Fibroblast of upper back skin (primary cell): Measurements from ENCODE around the gene AANAT.
A peak's percentile ranks its signal among the peaks of the same experiment; 100 is the strongest.

ENCODE experiments used
- DNase-seq: peaks from one replicate; pipeline ENCODE4 v3.0.0-alpha.2; 2013

AANAT gene

DNA sequence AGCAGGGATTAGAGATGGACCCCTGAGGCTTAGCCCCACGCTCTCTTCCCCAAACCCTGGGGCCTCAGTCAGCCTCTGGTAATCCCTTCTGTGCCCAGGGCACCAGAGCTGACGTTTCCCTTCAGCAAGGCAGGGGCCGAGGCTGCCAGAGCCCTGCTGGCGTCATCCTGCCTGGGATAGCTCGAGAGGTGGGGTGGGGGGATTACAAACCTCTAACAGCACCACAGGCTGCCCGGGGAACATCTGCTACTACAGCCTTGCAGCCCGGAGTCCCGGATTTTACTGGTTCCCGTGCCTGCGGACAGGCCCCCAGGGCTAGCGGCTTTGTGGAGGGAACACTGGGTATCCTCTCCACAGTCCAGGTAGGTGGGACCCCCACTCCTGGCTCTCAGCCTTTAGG lies at the start of gene AANAT:
AANAT (plus strand) TSS at position 238 of the 400 bp plus-strand sequence. CDS start 1,144 bp downstream, outside the sequence.
- no peak for DNase-seq

DNA sequence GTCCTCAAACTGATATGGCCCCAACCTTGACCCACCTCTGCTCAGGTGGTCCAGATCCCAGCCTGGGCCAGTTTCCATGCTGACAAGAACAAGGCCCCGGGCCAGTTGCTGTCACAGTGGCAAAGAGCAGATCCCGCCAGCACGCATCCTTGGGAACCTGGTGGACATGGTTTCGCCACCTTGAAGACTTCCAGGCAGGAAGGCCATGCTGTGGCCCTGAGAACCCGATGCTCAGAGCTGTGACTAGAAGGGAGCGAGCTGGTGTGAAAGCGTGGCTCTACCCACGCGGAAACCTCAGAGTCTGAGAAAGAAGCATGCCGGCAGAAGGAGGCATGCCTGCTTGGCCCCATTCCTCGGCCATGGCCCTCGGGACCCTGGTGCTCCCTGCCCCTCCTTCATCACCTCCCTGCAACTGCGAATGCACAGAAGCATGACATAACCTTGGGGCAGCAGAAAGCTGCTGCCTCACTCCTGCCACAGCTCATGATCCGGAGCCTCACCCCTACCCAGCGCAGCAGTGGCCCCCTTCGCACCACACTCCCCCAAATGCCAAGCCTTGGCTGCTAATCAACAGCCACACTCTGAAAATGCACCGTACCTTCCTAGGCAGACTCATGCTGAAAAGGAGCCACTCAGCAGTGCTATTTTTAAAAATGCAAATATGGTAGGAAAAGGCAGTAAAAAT lies 47.7 kb upstream of the AANAT start:
- no peak for DNase-seq

DNA sequence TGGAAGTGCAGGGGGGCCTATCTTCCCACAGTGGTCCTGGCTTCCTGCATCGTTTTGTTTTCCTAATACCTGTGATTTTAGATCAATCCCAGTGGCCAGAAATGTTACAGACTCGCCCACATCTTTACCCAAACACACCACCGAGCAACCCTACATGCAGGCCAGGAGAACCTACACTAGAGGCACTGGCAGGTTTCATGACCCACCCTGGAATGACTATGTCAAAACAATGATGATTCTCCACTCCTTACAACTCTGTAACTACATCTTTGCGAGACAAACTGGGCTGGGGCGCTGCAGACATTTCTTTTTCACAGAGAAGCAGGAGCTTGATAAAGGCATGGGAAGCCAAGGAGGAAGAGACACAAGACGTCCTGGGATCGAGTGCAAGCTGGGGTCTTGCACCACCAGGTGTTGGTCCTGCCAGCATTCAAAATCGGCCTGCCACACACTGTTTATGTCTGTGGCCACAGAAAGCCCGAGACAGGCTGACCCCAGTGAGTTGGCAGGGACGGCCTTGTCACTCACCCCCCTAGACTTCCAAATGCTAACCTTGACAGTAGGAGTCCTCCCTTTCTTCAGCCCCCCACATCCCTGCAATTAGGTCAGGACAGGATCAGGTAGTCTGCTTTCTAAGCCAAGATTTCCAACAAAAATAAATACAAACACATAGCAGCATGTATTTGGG lies 46.9 kb upstream of the AANAT start:
- no peak for DNase-seq

DNA sequence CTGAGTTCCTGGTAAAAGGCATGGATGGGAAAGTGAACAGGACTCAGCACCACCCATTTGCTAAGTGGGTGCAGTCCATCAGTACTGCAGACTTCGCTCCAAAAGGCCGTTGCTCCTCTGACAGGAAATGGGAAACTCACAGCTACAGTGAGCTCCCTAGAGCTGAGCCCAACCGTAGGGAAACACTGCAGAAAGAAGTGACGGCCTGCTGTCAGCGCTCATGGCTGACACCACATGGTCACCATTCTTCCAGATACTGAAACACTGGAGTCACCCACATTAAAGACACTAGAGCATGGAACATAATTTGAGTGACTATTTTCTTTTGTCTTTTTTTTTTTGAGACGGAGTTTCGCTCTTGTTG lies 46.4 kb upstream of the AANAT start:
- peak; percentile 39 for DNase-seq

GRCh38 chr17:76422406-76422805 lies 45.0 kb upstream of the AANAT start:
- DNase-seq: no peak

GRCh38 chr17:76422860-76423259 lies 44.5 kb upstream of the AANAT start:
- DNase-seq: no peak

DNA sequence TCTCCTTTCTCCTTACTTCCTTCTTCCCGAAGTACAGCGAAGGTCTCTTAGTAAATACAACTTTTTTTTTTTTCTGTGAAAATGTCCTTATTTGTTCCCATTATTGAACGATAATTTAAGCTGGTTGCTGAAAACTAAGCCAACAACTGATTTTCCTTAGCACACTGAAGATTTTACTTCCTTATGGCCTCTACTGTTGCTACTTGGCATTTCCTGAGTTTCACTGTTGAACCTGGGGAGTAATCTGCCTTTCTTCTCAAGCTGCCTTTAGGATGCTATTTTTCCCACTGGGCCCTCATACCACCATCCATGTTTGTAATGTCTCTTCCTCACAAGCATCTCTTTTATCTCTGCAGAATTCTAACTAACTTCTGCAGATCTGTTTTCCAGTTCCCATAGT lies 40.5 kb upstream of the AANAT start:
- DNase-seq: no peak

- DNase-seq: peak; percentile 33
These were observed 39.7 kb upstream of the AANAT start for GRCh38 chr17:76427501-76428231.

DNA sequence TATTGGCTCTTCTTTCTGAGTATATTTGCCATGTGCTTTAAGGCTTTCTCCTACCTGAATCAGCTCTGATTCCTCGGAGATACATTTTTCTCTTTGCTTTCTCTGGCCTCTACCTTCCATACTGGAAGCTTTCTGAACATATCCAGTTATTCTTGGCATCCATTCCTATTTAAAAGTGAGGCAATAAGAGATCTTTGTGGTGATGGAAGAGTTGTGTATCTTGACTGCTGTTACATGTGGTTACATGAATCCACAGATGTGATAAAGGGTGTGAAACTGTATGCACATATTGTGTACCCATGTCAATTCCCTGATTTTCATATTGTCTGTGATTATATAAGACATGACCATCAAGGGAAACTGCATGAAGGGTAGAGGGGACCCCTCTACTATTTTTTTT lies 38.9 kb upstream of the AANAT start:
- no peak for DNase-seq

GRCh38 chr17:76431509-76431908 lies 35.9 kb upstream of the AANAT start:
- DNase-seq: no peak

- no peak for DNase-seq
These were observed 35.4 kb upstream of the AANAT start for GRCh38 chr17:76432004-76432403.

GRCh38 chr17:76432712-76433336 lies 34.6 kb upstream of the AANAT start:
- no peak for DNase-seq

GRCh38 chr17:76433693-76434092 lies 33.7 kb upstream of the AANAT start:
- no peak for DNase-seq

DNA sequence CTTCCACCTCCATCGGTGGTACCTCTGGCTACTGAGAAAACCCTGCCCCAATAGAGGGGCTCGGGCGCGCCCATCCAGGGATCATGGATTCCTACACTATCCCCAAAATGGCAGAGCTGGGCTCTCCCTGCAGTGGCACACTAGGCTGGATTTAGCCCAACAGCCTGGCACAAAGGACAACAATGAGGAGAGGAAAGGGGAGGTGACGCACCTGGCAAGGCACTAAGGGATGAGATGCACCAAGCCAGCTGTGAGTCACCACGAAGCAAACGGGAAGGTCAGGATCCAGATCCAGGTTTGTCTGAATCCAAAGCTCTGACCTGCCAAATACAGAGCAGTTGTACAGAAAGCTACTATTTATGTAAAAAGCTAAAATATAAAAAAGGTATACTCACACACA lies 32.5 kb upstream of the AANAT start:
- no peak for DNase-seq

- DNase-seq: no peak
These were observed 31.7 kb upstream of the AANAT start for GRCh38 chr17:76435751-76436150.

- DNase-seq: no peak
These were observed 29.7 kb upstream of the AANAT start for GRCh38 chr17:76437467-76438402.

DNA sequence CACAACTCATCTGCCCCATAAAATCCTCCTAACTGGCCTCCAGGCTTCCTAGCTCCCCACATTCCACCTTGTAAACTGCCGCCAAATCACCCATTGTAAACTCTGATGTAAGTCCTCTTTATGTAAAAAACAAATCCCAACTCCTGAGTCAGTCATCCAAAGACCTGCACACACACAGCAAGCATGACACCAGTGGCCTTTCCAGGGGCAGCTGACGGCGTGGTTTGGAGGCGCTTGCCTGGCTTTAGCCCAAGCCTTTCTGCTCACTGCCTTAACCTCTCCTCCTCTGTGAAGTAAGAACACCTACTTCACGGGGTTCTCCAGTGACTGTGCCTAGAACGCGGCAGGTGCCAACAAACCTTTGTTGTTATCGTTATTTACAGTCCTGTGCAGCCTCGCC lies 28.5 kb upstream of the AANAT start:
- DNase-seq: no peak

DNA sequence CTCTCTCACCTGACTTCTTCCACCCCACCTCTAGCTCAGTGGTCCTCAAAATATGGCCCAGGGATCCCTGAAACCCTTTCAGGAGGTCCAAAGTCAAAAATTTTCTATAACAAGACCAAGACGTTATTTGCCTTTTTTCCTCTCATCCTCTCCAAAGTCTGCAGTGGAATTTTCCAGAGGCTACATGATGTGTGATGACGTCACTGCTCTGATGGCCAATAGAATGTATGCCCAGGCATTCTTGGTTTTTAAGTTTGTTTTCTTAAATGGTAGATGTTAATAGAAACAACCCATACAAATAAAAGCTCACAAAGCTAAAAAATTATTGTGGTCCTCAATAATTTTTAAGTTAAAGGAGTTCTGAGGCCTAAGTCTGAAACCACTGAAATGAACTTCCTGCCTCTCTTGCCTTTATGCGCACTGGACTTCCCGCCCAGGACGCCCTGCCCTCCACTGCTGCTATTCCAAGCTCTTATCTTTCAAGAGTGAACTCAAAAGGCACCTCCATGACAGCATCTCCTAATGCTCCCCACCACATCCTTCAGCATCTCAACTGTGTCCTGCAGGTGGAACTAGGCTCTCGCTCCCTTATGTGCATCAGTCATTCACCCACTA lies 28.0 kb upstream of the AANAT start:
- no peak for DNase-seq

- no peak for DNase-seq
These were observed 26.5 kb upstream of the AANAT start for GRCh38 chr17:76440751-76441362.

GRCh38 chr17:76441686-76442340 lies 25.6 kb upstream of the AANAT start:
- no peak for DNase-seq
